Activated CD8-positive, alpha-beta T cell treated with anti-CD3 and anti-CD28 coated beads for 36 hours (primary cell): ENCODE results near the gene MAN2A2. TPM values are rescaled to one million over a fixed set of nuclear protein-coding genes. Genes with fewer than 3 reads are reported as not detected.
A peak's percentile ranks its signal among the peaks of the same experiment; 100 is the strongest.

ENCODE experiments used
- ATAC-seq: fragments of 200-7000 bp; cut with Tn5 transposase; one replicate; pipeline ENCODE4 v1.10.0; 2021; ENCODE audit warnings: mild to moderate bottlenecking, moderate library complexity
- CTCF ChIA-PET: fragments of 350-600 bp; sonication (Branson Sonifier 250); formaldehyde crosslinking; loops from one replicate; lab custom pipeline; 2021; ENCODE audit warnings: antibody characterized with exemption; lab: Charles Lee
- POLR2A ChIA-PET: fragments of 350-600 bp; sonication (Branson Sonifier 250); formaldehyde crosslinking; loops from one replicate; lab custom pipeline; 2021; ENCODE audit warnings: antibody characterized with exemption; lab: Charles Lee
- DNase-seq: peaks from one replicate; pipeline ENCODE4 v3.0.0-alpha.2; 2020
- H3K27ac Mint-ChIP-seq: one replicate; pipeline ENCODE4 v1.8.0; 2021; ENCODE audit warnings: mild to moderate bottlenecking, mixed read lengths
- H3K27me3 Mint-ChIP-seq: one replicate; pipeline ENCODE4 v1.8.0; 2021; ENCODE audit warnings: mixed read lengths
- H3K36me3 Mint-ChIP-seq: one replicate; pipeline ENCODE4 v1.8.0; 2021; ENCODE audit warnings: low read depth, mixed read lengths
- H3K4me1 Mint-ChIP-seq: one replicate; pipeline ENCODE4 v1.8.0; 2021; ENCODE audit warnings: low read depth, mixed read lengths
- H3K4me3 Mint-ChIP-seq: one replicate; pipeline ENCODE4 v1.8.0; 2021; ENCODE audit warnings: mild to moderate bottlenecking, moderate library complexity, mixed read lengths
- H3K9me3 Mint-ChIP-seq: one replicate; pipeline ENCODE4 v1.8.0; 2021; ENCODE audit warnings: mixed read lengths
- CTCF ChIP-seq: fragments of 200-600 bp; IDR thresholded peaks from one replicate; pipeline ENCODE4 v1.8.0; 2022; ENCODE audit warnings: antibody characterized with exemption, mild to moderate bottlenecking
- intact Hi-C: fragments of 100-400 bp; cut with micrococcal nuclease; formaldehyde crosslinking; loops from one replicate; pipeline ENCODE4 v1.10.0; 2022
- total RNA-seq, 2 experiments: library from RNA; stranded (reverse); gene quantifications; one replicate each; pipeline ENCODE4 v1.2.3, GENCODE V29; 2021

MAN2A2 gene
- total RNA-seq, 2 experiments from 2014 or later: 85.0 to 87.7 TPM

GRCh38 chr15:90885432-90886290 is 17.4 kb upstream of the MAN2A2 start:
- peak overlapping the region; percentile 55 for H3K27ac Mint-ChIP-seq
- ChIA-PET POLR2A (interaction anchor here (0.5 to 1.7 kb wide), 12 partner anchors 11 to 566 kb away, joined by 3 to 7 read pairs (median 4); partner anchors contain the start of gene MAN2A2), CTCF (interaction anchor here (0.6 to 3.9 kb wide), 82 partner anchors 8 to 742 kb away, joined by 3 to 89 read pairs (median 5); partner anchors contain the start of genes BLM, FURIN, HDDC3 and MAN2A2)
- peak; percentile 85 for DNase-seq
- H3K27me3 Mint-ChIP-seq: peaks cover 7% of the 10 kb centered on the region
- peak; percentile 99 for TF ChIP-seq CTCF
- no peaks in the 10 kb centered on the region for H3K9me3 Mint-ChIP-seq
- H3K4me1 Mint-ChIP-seq: peaks cover 7% of the 10 kb centered on the region
- intact Hi-C loops: loop anchor here (2.0 kb wide), 1 partner anchor 237 kb away; no protein-coding TSS in a partner anchor
- H3K36me3 Mint-ChIP-seq: peaks cover 6% of the 10 kb centered on the region
- no peak overlapping the region for H3K4me3 Mint-ChIP-seq
- ATAC-seq: peak; percentile 69

- Mint-ChIP-seq H3K9me3 (no peaks in the 10 kb centered on the region), H3K27me3 (peaks cover 7% of the 10 kb centered on the region), H3K27ac (no peak overlapping the region), H3K4me1 (peaks cover 7% of the 10 kb centered on the region), H3K4me3 (no peak overlapping the region), H3K36me3 (peaks cover 2% of the 10 kb centered on the region)
- POLR2A ChIA-PET: interaction anchor here (0.9 to 1.7 kb wide), 10 partner anchors 11 to 171 kb away, joined by 3 to 7 read pairs (median 4); partner anchors contain the start of gene MAN2A2
- intact Hi-C loops: loop anchor here (2.0 kb wide), 1 partner anchor 237 kb away; no protein-coding TSS in a partner anchor
- ATAC-seq: no peak
- CTCF ChIA-PET: interaction anchor here (0.6 to 3.9 kb wide), 74 partner anchors 8 to 743 kb away, joined by 3 to 89 read pairs (median 5); partner anchors contain the start of genes BLM, FURIN, HDDC3 and MAN2A2
- DNase-seq: no peak
- TF ChIP-seq CTCF: peak; percentile 39
These were observed 16.8 kb upstream of the MAN2A2 start for GRCh38 chr15:90886291-90886614.

DNA sequence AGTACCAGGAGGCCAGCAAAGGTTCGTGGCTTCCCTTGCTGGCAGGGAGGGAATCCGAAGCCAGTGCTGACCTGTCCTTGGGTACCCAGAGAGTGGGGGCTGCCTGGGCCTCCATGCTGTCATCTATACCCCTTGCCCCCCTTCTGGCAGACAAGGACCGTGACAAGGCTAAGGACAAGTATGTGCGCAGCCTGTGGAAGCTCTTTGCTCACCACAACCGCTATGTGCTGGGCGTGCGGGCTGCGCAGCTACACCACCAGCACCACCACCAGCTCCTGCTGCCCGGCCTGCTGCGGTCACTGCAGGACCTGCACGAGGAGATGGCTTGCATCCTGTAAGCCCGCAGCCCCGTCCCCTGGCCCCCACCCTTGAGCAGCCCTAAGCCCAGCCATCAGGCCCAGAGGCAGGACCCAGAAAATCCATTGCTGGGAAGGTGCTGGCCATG is 16.0 kb upstream of the MAN2A2 start:
- ChIA-PET CTCF (interaction anchor here (0.7 to 3.9 kb wide), 18 partner anchors 12 to 594 kb away, joined by 3 to 89 read pairs (median 8); partner anchors contain the start of genes HDDC3, MAN2A2 and UNC45A), POLR2A (interaction anchor here (1.3 kb wide), 1 partner anchor 43 kb away, joined by 5 read pairs; no protein-coding TSS in a partner anchor)
- Mint-ChIP-seq H3K4me1 (peaks cover 7% of the 10 kb centered on the region), H3K36me3 (peaks cover 2% of the 10 kb centered on the region), H3K27ac (no peak overlapping the region), H3K9me3 (no peaks in the 10 kb centered on the region), H3K4me3 (no peak overlapping the region), H3K27me3 (peaks cover 7% of the 10 kb centered on the region)
- DNase-seq: no peak
- no peak for ATAC-seq
- intact Hi-C loops: loop anchor here (2.0 kb wide), 1 partner anchor 238 kb away; no protein-coding TSS in a partner anchor
- no peak for TF ChIP-seq CTCF

DNA sequence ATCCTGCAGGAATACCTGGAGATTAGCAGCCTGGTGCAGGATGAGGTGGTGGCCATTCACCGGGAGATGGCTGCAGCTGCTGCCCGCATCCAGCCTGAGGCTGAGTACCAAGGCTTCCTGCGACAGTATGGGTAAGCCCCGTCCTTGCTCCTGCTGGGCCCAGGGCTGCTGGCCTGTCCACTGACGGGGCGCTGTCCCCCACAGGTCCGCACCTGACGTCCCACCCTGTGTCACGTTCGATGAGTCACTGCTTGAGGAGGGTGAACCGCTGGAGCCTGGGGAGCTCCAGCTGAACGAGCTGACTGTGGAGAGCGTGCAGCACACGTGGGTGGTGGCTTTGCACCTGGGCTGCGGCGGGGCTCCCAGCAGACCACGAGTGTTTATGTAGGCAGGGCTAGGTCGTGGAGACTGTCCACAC is 13.8 kb upstream of the MAN2A2 start:
- DNase-seq (no peak), ATAC-seq (peak; percentile 32)
- intact Hi-C loops: no loop called here
- POLR2A ChIA-PET: interaction anchor here (0.8 to 1.8 kb wide), 3 partner anchors 13 to 71 kb away, joined by 3 to 7 read pairs (median 3); no protein-coding TSS in a partner anchor
- no peak for TF ChIP-seq CTCF
- Mint-ChIP-seq H3K36me3 (no peaks in the 10 kb centered on the region), H3K27ac (no peak overlapping the region), H3K9me3 (no peaks in the 10 kb centered on the region), H3K27me3 (peaks cover 7% of the 10 kb centered on the region), H3K4me1 (peaks cover 7% of the 10 kb centered on the region), H3K4me3 (no peak overlapping the region)
- CTCF ChIA-PET: interaction anchor here (1.1 to 1.8 kb wide), 5 partner anchors 43 to 242 kb away, joined by 3 to 8 read pairs (median 4); partner anchors contain the start of genes HDDC3 and UNC45A
